ENCODE data around the gene BBOX1. TPM values are rescaled to one million over a fixed set of nuclear protein-coding genes. Genes with fewer than 3 reads are reported as not detected.

Gene BBOX1
- total RNA-seq, 1 donor from 2014 or later: not detected

GRCh38 chr11:27095059-27095458 is 54.4 kb downstream of the BBOX1 start:
- Mint-ChIP-seq H3K4me1 (ENCODE audit: unreplicated experiment) (peaks cover 10% of the 10 kb centered on the region), H3K9me3 (ENCODE audit: unreplicated experiment) (peaks cover 6% of the 10 kb centered on the region), H3K4me3 (ENCODE audit: unreplicated experiment) (no peak overlapping the region), H3K27ac (ENCODE audit: unreplicated experiment) (no peak overlapping the region), H3K27me3 (ENCODE audit: unreplicated experiment) (peaks cover 1% of the 10 kb centered on the region), H3K36me3 (ENCODE audit: low read depth, unreplicated experiment) (peaks cover 3% of the 10 kb centered on the region)
- TF ChIP-seq, protein P1, sequence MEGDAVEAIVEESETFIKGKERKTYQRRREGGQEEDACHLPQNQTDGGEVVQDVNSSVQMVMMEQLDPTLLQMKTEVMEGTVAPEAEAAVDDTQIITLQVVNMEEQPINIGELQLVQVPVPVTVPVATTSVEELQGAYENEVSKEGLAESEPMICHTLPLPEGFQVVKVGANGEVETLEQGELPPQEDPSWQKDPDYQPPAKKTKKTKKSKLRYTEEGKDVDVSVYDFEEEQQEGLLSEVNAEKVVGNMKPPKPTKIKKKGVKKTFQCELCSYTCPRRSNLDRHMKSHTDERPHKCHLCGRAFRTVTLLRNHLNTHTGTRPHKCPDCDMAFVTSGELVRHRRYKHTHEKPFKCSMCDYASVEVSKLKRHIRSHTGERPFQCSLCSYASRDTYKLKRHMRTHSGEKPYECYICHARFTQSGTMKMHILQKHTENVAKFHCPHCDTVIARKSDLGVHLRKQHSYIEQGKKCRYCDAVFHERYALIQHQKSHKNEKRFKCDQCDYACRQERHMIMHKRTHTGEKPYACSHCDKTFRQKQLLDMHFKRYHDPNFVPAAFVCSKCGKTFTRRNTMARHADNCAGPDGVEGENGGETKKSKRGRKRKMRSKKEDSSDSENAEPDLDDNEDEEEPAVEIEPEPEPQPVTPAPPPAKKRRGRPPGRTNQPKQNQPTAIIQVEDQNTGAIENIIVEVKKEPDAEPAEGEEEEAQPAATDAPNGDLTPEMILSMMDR (IDR thresholded peaks at IDR 0.05; ENCODE audit: unreplicated experiment): no peak
- no peak for DNase-seq (ENCODE audit: low spot score)

- TF ChIP-seq, protein P1 (IDR thresholded peaks at IDR 0.05; ENCODE audit: unreplicated experiment): no peak
- DNase-seq (ENCODE audit: low spot score): no peak
- no peak overlapping the region for H3K4me3 Mint-ChIP-seq (ENCODE audit: unreplicated experiment)
- H3K4me1 Mint-ChIP-seq (ENCODE audit: unreplicated experiment): peaks cover 10% of the 10 kb centered on the region
- H3K27ac Mint-ChIP-seq (ENCODE audit: unreplicated experiment): no peak overlapping the region
- H3K9me3 Mint-ChIP-seq (ENCODE audit: unreplicated experiment): no peaks in the 10 kb centered on the region
- no peaks in the 10 kb centered on the region for H3K36me3 Mint-ChIP-seq (ENCODE audit: low read depth, unreplicated experiment)
- peaks cover 1% of the 10 kb centered on the region for H3K27me3 Mint-ChIP-seq (ENCODE audit: unreplicated experiment)
Measured at GRCh38 chr11:27095887-27096286, 55.3 kb downstream of the BBOX1 start.

DNA sequence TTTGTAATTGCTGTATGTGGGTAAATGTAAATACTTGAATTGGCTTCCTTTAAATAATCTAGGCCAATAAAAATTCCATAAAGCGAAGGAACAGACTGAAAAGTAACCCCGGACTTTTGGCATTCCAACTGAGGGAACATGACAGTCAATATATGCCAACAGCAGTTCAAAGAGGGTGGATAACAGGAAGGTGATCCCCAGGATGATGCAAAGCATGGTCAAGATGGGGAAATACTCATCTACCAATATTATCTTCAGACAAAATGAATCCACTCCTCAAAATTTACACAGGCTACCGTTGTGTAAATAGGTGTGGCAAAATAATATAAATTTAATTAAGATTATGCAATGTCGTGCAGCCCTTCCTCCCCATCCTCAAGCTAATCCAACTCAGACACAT is 56.9 kb downstream of the BBOX1 start:
- no peaks in the 10 kb centered on the region for H3K36me3 Mint-ChIP-seq (ENCODE audit: low read depth, unreplicated experiment)
- H3K4me3 Mint-ChIP-seq (ENCODE audit: unreplicated experiment): no peak overlapping the region
- TF ChIP-seq, protein P1 (IDR thresholded peaks at IDR 0.05; ENCODE audit: unreplicated experiment): no peak
- H3K4me1 Mint-ChIP-seq (ENCODE audit: unreplicated experiment): peaks cover 7% of the 10 kb centered on the region
- no peak overlapping the region for H3K27ac Mint-ChIP-seq (ENCODE audit: unreplicated experiment)
- DNase-seq (ENCODE audit: low spot score): no peak
- H3K27me3 Mint-ChIP-seq (ENCODE audit: unreplicated experiment): peaks cover 1% of the 10 kb centered on the region
- H3K9me3 Mint-ChIP-seq (ENCODE audit: unreplicated experiment): no peaks in the 10 kb centered on the region

GRCh38 chr11:27100534-27100933 is 59.9 kb downstream of the BBOX1 start:
- no peaks in the 10 kb centered on the region for H3K36me3 Mint-ChIP-seq (ENCODE audit: low read depth, unreplicated experiment)
- H3K4me3 Mint-ChIP-seq (ENCODE audit: unreplicated experiment): no peak overlapping the region
- peaks cover 1% of the 10 kb centered on the region for H3K27me3 Mint-ChIP-seq (ENCODE audit: unreplicated experiment)
- TF ChIP-seq, protein P1 (IDR thresholded peaks at IDR 0.05; ENCODE audit: unreplicated experiment): no peak
- H3K27ac Mint-ChIP-seq (ENCODE audit: unreplicated experiment): no peak overlapping the region
- H3K4me1 Mint-ChIP-seq (ENCODE audit: unreplicated experiment): peaks cover 5% of the 10 kb centered on the region
- no peaks in the 10 kb centered on the region for H3K9me3 Mint-ChIP-seq (ENCODE audit: unreplicated experiment)
- DNase-seq (ENCODE audit: low spot score): no peak

- DNase-seq (ENCODE audit: low spot score): no peak
- TF ChIP-seq, protein P1 (IDR thresholded peaks at IDR 0.05; ENCODE audit: unreplicated experiment): no peak
- Mint-ChIP-seq H3K4me1 (ENCODE audit: unreplicated experiment) (no peaks in the 10 kb centered on the region), H3K4me3 (ENCODE audit: unreplicated experiment) (no peak overlapping the region), H3K27ac (ENCODE audit: unreplicated experiment) (no peak overlapping the region), H3K27me3 (ENCODE audit: unreplicated experiment) (no peaks in the 10 kb centered on the region), H3K9me3 (ENCODE audit: unreplicated experiment) (no peaks in the 10 kb centered on the region), H3K36me3 (ENCODE audit: low read depth, unreplicated experiment) (no peaks in the 10 kb centered on the region)
Measured at GRCh38 chr11:27107548-27107947, 66.9 kb downstream of the BBOX1 start.
